NB4 (cell line): ENCODE measurements around the gene ZWILCH.

Source experiments
- CTCF ChIP-seq: IDR thresholded peaks from one replicate; pipeline ENCODE4 v1.5.1; 2012; ENCODE audit warnings: low read depth, low read length
- POLR2A ChIP-seq: IDR thresholded peaks from 2 replicates; pipeline ENCODE4 v1.6.1; 2011; ENCODE audit warnings: mild to moderate bottlenecking; ENCODE audit not compliant: insufficient read length; ENCODE audit errors: extremely low read depth

GRCh38 chr15:66459818-66460615, 45.1 kb upstream of the ZWILCH start:
- TF ChIP-seq CTCF (no peak), POLR2A (no peak)
